ENCODE data around the gene PDE2A. TPM values are rescaled to one million over a fixed set of nuclear protein-coding genes. Genes with fewer than 3 reads are reported as not detected.

The PDE2A gene
- total and polyA plus RNA-seq, 10 of the 15 experiments (the other 5 are each of a cell fraction or from before 2014, with no cell fraction given) = 0.06 to 0.15 (median 0.11) TPM; not detected in 6

GRCh38 chr11:72574548-72575460 lies 99.4 kb downstream of the PDE2A start:
- Histone ChIP-seq H3K27me3 (replicated peaks in 1 of 2; ENCODE audit: control insufficient read depth in 2 of 2, insufficient read depth in 2 of 2, low read length in 1 of 2) (peaks cover 3% of the 10 kb centered on the region in 2 experiments; a peak in 3 of 4 replicates), H3K79me2 (ENCODE audit: control insufficient read depth, insufficient read depth, low read length) (no peaks in the 10 kb centered on the region), H3K4me1 (ENCODE audit: control insufficient read depth, insufficient read depth, low read length) (no peaks in the 10 kb centered on the region), H3K36me3 (ENCODE audit: control insufficient read depth in 2 of 2, insufficient read depth in 2 of 2, low read length in 1 of 2) (no peaks in the 10 kb centered on the region), H2AFZ (ENCODE audit: control insufficient read depth, low read depth, low read length) (no peak overlapping the region), H3K4me3 (no peak overlapping the region), H3K9me3 (replicated peaks; ENCODE audit: control insufficient read depth, insufficient read depth, low read length) (no peaks in the 10 kb centered on the region), H3K9ac (ENCODE audit: control insufficient read depth, insufficient read depth, low read length) (no peak overlapping the region), H3K4me2 (ENCODE audit: control insufficient read depth, insufficient read depth) (no peak overlapping the region), H3K27ac (ENCODE audit: control insufficient read depth, insufficient read depth) (no peak overlapping the region), H4K20me1 (ENCODE audit: control insufficient read depth, insufficient read depth) (peaks cover 2% of the 10 kb centered on the region; the same call in 1 of the 2 replicates)
- ChIA-PET CTCF (interaction anchor here (0.6 to 3.8 kb wide), 8 partner anchors 11 to 144 kb away, joined by 3 to 46 read pairs (median 5); no protein-coding TSS in a partner anchor), SMC1A (ENCODE audit: uncharacterized antibody, unreplicated experiment) (interaction anchor here (0.7 to 1.9 kb wide), 2 partner anchors 104 kb away, joined by 4 to 14 read pairs; no protein-coding TSS in a partner anchor), POLR2A (no interaction called here), RAD21 (ENCODE audit: unreplicated experiment) (interaction anchor here (1.2 to 1.6 kb wide), 2 partner anchors 93 to 103 kb away, joined by 3 to 8 read pairs; no protein-coding TSS in a partner anchor)
- BruUV-seq (replicated peaks) = no TSS peak
- TF ChIP-seq ZZZ3 (IDR thresholded peaks at IDR 0.05; ENCODE audit: control insufficient read depth, insufficient read length, low read depth) (no peak), PAX8 (IDR thresholded peaks at IDR 0.05) (no peak), RFX5 (IDR thresholded peaks at IDR 0.05; ENCODE audit: low read depth, low read length) (no peak), NFXL1 (IDR thresholded peaks at IDR 0.05; ENCODE audit: borderline replicate concordance) (no peak), TCF7 (IDR thresholded peaks at IDR 0.05; ENCODE audit: borderline replicate concordance) (no peak), WRNIP1 (IDR thresholded peaks at IDR 0.05; ENCODE audit: borderline replicate concordance, low read depth, low read length) (no peak), ZNF207 (IDR thresholded peaks at IDR 0.05; ENCODE audit: borderline replicate concordance) (no peak), PAX5 (IDR thresholded peaks at IDR 0.05; ENCODE audit: borderline replicate concordance, low read depth, low read length) (no peak), MEF2A (IDR thresholded peaks at IDR 0.05; ENCODE audit: insufficient read depth, low read depth, low read length) (no peak), ZBED1 (IDR thresholded peaks at IDR 0.05; ENCODE audit: borderline replicate concordance) (no peak), CREM (IDR thresholded peaks at IDR 0.05; ENCODE audit: low read depth) (no peak), RBBP5 (conservative IDR thresholded peaks at IDR 0.05) (no peak)
- TF ChIP-seq, protein P1, sequence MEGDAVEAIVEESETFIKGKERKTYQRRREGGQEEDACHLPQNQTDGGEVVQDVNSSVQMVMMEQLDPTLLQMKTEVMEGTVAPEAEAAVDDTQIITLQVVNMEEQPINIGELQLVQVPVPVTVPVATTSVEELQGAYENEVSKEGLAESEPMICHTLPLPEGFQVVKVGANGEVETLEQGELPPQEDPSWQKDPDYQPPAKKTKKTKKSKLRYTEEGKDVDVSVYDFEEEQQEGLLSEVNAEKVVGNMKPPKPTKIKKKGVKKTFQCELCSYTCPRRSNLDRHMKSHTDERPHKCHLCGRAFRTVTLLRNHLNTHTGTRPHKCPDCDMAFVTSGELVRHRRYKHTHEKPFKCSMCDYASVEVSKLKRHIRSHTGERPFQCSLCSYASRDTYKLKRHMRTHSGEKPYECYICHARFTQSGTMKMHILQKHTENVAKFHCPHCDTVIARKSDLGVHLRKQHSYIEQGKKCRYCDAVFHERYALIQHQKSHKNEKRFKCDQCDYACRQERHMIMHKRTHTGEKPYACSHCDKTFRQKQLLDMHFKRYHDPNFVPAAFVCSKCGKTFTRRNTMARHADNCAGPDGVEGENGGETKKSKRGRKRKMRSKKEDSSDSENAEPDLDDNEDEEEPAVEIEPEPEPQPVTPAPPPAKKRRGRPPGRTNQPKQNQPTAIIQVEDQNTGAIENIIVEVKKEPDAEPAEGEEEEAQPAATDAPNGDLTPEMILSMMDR (IDR thresholded peaks at IDR 0.05 in 2 of 3, conservative IDR thresholded peaks at IDR 0.05 in 1 of 3; ENCODE audit: control insufficient read depth in 2 of 3, extremely low read depth in 1 of 3, insufficient read depth in 1 of 3, low read depth in 3 of 3, low read length in 3 of 3) = no peak
- TF ChIP-seq, protein P2, sequence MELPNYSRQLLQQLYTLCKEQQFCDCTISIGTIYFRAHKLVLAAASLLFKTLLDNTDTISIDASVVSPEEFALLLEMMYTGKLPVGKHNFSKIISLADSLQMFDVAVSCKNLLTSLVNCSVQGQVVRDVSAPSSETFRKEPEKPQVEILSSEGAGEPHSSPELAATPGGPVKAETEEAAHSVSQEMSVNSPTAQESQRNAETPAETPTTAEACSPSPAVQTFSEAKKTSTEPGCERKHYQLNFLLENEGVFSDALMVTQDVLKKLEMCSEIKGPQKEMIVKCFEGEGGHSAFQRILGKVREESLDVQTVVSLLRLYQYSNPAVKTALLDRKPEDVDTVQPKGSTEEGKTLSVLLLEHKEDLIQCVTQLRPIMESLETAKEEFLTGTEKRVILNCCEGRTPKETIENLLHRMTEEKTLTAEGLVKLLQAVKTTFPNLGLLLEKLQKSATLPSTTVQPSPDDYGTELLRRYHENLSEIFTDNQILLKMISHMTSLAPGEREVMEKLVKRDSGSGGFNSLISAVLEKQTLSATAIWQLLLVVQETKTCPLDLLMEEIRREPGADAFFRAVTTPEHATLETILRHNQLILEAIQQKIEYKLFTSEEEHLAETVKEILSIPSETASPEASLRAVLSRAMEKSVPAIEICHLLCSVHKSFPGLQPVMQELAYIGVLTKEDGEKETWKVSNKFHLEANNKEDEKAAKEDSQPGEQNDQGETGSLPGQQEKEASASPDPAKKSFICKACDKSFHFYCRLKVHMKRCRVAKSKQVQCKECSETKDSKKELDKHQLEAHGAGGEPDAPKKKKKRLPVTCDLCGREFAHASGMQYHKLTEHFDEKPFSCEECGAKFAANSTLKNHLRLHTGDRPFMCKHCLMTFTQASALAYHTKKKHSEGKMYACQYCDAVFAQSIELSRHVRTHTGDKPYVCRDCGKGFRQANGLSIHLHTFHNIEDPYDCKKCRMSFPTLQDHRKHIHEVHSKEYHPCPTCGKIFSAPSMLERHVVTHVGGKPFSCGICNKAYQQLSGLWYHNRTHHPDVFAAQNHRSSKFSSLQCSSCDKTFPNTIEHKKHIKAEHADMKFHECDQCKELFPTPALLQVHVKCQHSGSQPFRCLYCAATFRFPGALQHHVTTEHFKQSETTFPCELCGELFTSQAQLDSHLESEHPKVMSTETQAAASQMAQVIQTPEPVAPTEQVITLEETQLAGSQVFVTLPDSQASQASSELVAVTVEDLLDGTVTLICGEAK (IDR thresholded peaks at IDR 0.05; ENCODE audit: borderline replicate concordance) = no peak
- TF ChIP-seq, protein P3, sequence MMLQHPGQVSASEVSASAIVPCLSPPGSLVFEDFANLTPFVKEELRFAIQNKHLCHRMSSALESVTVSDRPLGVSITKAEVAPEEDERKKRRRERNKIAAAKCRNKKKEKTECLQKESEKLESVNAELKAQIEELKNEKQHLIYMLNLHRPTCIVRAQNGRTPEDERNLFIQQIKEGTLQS (IDR thresholded peaks at IDR 0.05; ENCODE audit: borderline replicate concordance, extremely low read depth, low read depth, low read length) = no peak
- FAIRE-seq = no peak
- no peak for ATAC-seq
- intact Hi-C loops (cut with micrococcal nuclease; ENCODE audit: unreplicated experiment) (no loop called here), in situ Hi-C loops (cut with MboI) (loop anchor here (10.0 kb wide), 1 partner anchor 100 kb away; no protein-coding TSS in a partner anchor)
- 19% methylated on average over 8 of the region's 8 CpGs for WGBS (ENCODE audit: insufficient coverage, insufficient replicate concordance, low lambda C conversion rate, missing lambda C conversion rate)
- DNase-seq (ENCODE audit: low read depth, low spot score) = no peak
